Muscle layer of duodenum (tissue), 2 donors: Measurements from ENCODE around the gene ARRDC3.
A peak's percentile ranks its signal among the peaks of the same experiment; 100 is the strongest.
"Not testable (repeated sequence)": the region's sequence is repeated elsewhere in the genome, so short reads cannot be mapped to it uniquely, and the experiment has no call there.

ENCODE experiments used
- H3K27ac ChIP-seq: one replicate; pipeline ENCODE4 v1.7.0; 2013; ENCODE audit warnings: mild to moderate bottlenecking, low read length
- H3K27me3 ChIP-seq: one replicate; pipeline ENCODE4 v1.7.0; 2013; ENCODE audit warnings: low read depth, mild to moderate bottlenecking, control low read depth, low read length
- H3K36me3 ChIP-seq, 2 donors: one replicate each; pipeline ENCODE4 v1.7.0; 2013; ENCODE audit warnings: low read length in 2 of 2, control low read depth in 1 of 2, mild to moderate bottlenecking in 1 of 2; ENCODE audit not compliant: insufficient read depth in 2 of 2, control insufficient read depth in 1 of 2
- H3K4me1 ChIP-seq, 2 donors: one replicate each; pipeline ENCODE4 v1.7.0; 2013; ENCODE audit warnings: low read length in 2 of 2, mild to moderate bottlenecking in 2 of 2, control low read depth in 1 of 2, moderate library complexity in 1 of 2; ENCODE audit not compliant: insufficient read depth in 2 of 2, control insufficient read depth in 1 of 2
- H3K4me3 ChIP-seq, 2 donors: one replicate each; pipeline ENCODE4 v1.7.0; 2013; ENCODE audit warnings: low read length in 2 of 2, low read depth in 1 of 2, mild to moderate bottlenecking in 1 of 2
- H3K9me3 ChIP-seq, 2 donors: one replicate each; pipeline ENCODE4 v1.7.0; 2013; ENCODE audit warnings: low read length in 2 of 2, control low read depth in 1 of 2, mild to moderate bottlenecking in 1 of 2; ENCODE audit not compliant: control insufficient read depth in 1 of 2
- donor health status: healthy.

The ARRDC3 gene

GRCh38 chr5:91409304-91409703, 26.2 kb upstream of the ARRDC3 start:
- Histone ChIP-seq H3K27ac (no peak overlapping the region), H3K9me3 (no peaks in the 10 kb centered on the region), H3K27me3 (no peaks in the 10 kb centered on the region), H3K4me1 (no peaks in the 10 kb centered on the region), H3K36me3 (no peaks in the 10 kb centered on the region), H3K4me3 (no peak overlapping the region)

GRCh38 chr5:91408710-91409109, 25.6 kb upstream of the ARRDC3 start:
- H3K36me3 ChIP-seq: no peaks in the 10 kb centered on the region
- H3K4me3 ChIP-seq: no peak overlapping the region
- H3K9me3 ChIP-seq: no peaks in the 10 kb centered on the region
- H3K4me1 ChIP-seq: no peaks in the 10 kb centered on the region
- H3K27ac ChIP-seq: no peak overlapping the region
- no peaks in the 10 kb centered on the region for H3K27me3 ChIP-seq

DNA sequence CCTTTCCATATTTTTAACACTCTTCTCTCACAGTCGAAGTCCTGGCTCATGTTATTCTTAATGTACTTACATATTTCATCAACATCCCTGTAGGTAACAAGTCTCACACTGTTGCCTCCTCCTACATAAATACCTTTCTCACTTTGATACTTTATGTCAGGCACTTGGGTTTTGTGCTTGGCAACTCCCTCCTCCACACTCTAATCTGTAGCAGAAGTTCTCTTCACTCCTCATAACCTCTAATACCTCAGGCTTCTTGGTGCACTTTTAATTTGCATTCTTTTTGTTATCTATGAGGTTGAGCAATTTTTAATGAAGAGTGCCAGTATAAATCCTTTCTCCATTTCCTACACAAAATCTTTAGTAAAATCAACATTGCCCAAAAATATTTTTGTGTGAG, 24.1 kb upstream of the ARRDC3 start:
- H3K27me3 ChIP-seq: no peaks in the 10 kb centered on the region
- no peak overlapping the region for H3K27ac ChIP-seq
- H3K4me3 ChIP-seq: no peak overlapping the region
- no peaks in the 10 kb centered on the region for H3K36me3 ChIP-seq
- H3K9me3 ChIP-seq: no peaks in the 10 kb centered on the region
- no peaks in the 10 kb centered on the region for H3K4me1 ChIP-seq

- H3K27ac ChIP-seq: no peak overlapping the region
- H3K4me3 ChIP-seq: no peak overlapping the region
- no peaks in the 10 kb centered on the region for H3K4me1 ChIP-seq
- H3K9me3 ChIP-seq: no peaks in the 10 kb centered on the region
- H3K27me3 ChIP-seq: no peaks in the 10 kb centered on the region
- H3K36me3 ChIP-seq: no peaks in the 10 kb centered on the region
These were observed 20.3 kb upstream of the ARRDC3 start for GRCh38 chr5:91403438-91403837.

DNA sequence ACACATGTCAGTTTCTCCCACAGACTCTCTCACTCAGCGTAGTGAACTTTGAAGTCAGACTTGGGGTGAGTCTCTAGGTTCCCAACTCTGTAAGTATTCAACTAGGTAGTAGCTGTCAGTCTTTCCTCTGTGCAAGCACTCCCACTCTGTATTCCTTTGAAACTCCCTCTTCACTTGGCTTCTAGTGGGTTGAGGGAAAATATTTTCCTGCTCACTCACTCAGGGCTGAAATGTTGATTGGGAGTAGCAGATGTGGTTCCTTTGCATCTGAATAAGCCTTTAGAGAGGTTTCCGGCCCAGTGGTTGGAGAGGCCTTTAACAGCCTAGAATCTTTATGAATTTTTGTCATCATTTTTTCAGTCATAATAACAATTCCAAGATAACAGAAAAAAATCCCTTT, 18.1 kb upstream of the ARRDC3 start:
- Histone ChIP-seq H3K9me3 (no peaks in the 10 kb centered on the region), H3K27me3 (no peaks in the 10 kb centered on the region), H3K4me3 (no peak overlapping the region), H3K27ac (no peak overlapping the region), H3K36me3 (no peaks in the 10 kb centered on the region), H3K4me1 (no peaks in the 10 kb centered on the region)

DNA sequence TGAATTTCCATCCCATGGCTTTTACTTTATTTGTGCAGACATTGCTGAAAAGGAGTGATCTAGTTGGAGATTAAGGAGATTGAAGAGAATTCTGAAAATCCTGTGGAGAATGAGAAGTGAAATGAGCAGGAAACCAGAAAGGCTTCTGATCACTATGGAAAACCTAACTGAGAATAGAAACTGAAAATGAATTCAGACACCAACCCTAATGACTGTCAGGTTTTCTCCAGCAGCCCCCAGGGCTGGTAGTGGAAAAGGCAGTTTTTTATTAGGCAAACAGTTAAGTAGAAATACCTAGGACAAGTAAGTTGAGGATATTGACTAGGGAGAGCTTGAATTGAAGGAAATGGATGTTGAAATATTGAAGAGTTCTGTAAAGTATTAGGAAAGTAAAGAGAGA, 14.7 kb upstream of the ARRDC3 start:
- Histone ChIP-seq H3K4me3 (no peak overlapping the region), H3K4me1 (no peaks in the 10 kb centered on the region), H3K9me3 (no peaks in the 10 kb centered on the region), H3K27me3 (no peaks in the 10 kb centered on the region), H3K36me3 (no peaks in the 10 kb centered on the region), H3K27ac (no peak overlapping the region)

GRCh38 chr5:91390268-91390667, 7.2 kb upstream of the ARRDC3 start:
- no peaks in the 10 kb centered on the region for H3K36me3 ChIP-seq
- no peaks in the 10 kb centered on the region for H3K4me1 ChIP-seq
- no peak overlapping the region for H3K4me3 ChIP-seq
- no peaks in the 10 kb centered on the region for H3K27me3 ChIP-seq
- no peak overlapping the region for H3K27ac ChIP-seq
- no peaks in the 10 kb centered on the region for H3K9me3 ChIP-seq

- not testable (repeated sequence) for H3K4me3 ChIP-seq, H3K27ac ChIP-seq, H3K4me1 ChIP-seq, H3K9me3 ChIP-seq, H3K36me3 ChIP-seq, H3K27me3 ChIP-seq
These were observed 6.4 kb upstream of the ARRDC3 start for GRCh38 chr5:91389555-91389954.

- Histone ChIP-seq H3K4me3 (no peak overlapping the region), H3K27me3 (no peaks in the 10 kb centered on the region), H3K9me3 (no peaks in the 10 kb centered on the region), H3K27ac (no peak overlapping the region), H3K4me1 (peaks cover 7 to 10% of the 10 kb centered on the region in 2 donors), H3K36me3 (no peaks in the 10 kb centered on the region)
These were observed 5.2 kb upstream of the ARRDC3 start for GRCh38 chr5:91388362-91388761.

DNA sequence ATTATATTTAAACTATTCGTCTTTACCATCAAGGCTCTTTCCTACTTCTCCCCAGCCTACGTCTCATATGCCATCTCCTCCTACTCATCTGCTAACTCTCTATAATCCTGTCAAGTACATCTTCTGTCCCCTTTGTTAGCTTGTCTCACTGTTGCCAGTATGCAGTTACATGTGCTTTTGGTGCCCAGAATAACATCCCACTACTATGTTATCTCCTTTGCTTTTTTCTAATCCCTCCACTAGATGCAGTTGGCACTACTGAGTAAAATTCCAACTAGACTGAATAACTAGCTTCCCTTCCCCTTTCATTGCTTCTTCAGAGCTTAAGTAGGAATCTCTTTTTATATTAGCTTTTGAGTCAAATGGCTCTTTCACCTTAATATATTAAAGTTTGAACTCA, 3.0 kb upstream of the ARRDC3 start:
- Histone ChIP-seq H3K36me3 (no peaks in the 10 kb centered on the region), H3K4me3 (no peak overlapping the region), H3K27ac (no peak overlapping the region), H3K27me3 (no peaks in the 10 kb centered on the region), H3K9me3 (no peaks in the 10 kb centered on the region), H3K4me1 (peaks cover 7 to 10% of the 10 kb centered on the region in 2 donors)

DNA sequence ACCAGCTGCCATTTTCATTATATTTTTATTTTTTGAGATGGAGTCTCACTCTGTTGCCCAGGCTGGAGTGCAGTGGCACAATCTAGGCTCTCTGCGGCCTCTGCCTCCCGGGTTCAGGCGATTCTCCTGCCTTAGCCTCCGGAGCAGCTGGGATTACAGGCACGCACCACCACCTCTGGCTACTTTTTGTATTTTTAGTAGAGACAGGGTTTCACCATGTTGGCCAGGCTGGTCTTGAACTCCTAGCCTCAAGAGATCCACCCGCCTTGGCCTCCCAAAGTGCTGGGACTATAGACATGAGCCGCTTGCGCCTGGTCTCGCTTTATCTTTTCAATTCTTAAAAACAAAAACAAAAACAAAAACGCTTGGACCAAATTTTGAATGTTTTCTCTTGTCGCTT, 2.5 kb upstream of the ARRDC3 start:
- not testable (repeated sequence) for H3K27me3 ChIP-seq, H3K36me3 ChIP-seq, H3K4me1 ChIP-seq, H3K27ac ChIP-seq, H3K4me3 ChIP-seq, H3K9me3 ChIP-seq

DNA sequence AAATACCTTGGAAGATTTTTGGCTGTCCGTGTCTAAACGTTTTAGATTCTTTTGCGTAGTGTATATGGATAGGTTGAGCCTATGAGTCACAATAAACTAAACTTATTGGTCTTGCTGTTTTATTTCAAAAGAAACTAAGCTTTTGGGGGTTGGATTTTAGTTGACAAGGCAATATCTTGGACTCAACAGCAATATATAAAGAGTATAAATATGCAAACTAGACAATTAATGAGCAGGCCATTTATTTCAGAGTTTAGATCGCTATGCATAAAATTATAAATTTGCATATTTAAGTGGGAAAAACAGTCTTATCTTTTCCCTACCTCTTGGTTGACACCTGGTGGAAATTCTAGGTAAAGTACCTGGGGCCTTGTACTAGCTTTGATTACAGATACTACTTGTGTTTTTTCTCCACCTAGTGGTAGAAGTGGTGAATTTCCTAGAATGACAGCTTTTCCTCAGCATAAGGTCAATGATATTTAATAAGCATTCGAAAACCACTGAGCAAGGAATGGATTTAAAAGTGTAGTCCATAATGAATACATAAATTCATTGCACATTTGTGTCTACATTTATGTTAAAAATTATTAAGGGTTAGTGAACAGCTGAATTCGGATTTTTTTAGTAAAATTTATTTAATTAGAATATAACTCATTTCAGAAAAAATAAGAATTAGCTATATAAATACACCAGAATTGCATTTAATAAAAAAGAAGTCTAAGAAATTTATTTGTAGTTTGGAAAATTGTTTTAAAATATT, 1.7 kb upstream of the ARRDC3 start:
- peak overlapping the region; percentile 100 for H3K27ac ChIP-seq
- no peaks in the 10 kb centered on the region for H3K27me3 ChIP-seq
- H3K9me3 ChIP-seq: no peaks in the 10 kb centered on the region
- H3K36me3 ChIP-seq: peaks cover 0 to under 1% of the 10 kb centered on the region in 2 donors
- H3K4me1 ChIP-seq: peaks cover 7 to 10% of the 10 kb centered on the region in 2 donors
- H3K4me3 ChIP-seq: peak overlapping the region; percentile 95 to 98
